ENCODE data around the gene SLX9. TPM values are rescaled to one million over a fixed set of nuclear protein-coding genes. Genes with fewer than 3 reads are reported as not detected.
A peak's percentile ranks its signal among the peaks of the same experiment; 100 is the strongest.

Gene SLX9
- total and polyA plus RNA-seq, 12 donors = 11.1 to 45.3 (median 23.7) TPM

DNA sequence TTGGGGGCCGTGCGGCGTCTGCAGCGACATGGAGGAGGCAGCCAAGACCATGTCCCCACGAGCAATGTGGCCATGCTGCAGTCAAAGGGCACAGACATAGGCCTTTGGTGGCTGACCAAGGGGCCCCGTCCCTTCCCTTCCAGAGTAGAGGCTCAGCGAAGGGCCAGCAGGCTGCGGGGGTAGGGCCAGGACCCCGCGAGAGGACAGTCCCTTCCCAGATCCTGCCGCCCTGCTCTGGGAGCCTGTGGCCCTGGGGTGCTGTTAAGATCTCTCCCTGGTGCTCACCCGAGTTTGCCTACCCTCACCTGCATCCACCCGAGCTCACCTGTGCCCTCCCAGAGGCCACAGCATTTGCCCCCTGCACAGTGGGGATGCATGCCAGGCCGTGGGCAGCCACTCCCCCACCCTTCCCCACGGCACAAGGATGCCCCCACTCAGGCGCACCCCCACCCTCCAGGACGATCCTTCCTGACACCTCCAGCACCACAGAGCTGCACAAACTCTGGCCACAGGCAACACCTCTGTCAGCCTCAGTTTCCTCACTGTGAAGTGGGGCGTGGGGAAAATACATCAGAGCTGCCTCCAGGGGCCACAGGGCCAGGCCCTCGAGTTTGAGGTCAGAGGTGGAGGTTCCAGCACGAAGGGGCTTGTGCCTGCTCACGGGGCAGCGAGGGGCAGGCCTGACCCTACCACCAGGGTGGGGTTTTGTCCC is 34.7 kb upstream of the SLX9 start:
- Histone ChIP-seq H3K4me3 (no peak overlapping the region), H3K9me3 (replicated peaks in 1 of 3) (no peaks in the 10 kb centered on the region), H3K4me1 (replicated peaks in 1 of 2) (no peaks in the 10 kb centered on the region), H3K27ac (no peak overlapping the region), H3K36me3 (replicated peaks in 1 of 2) (peaks cover 0 to 8% of the 10 kb centered on the region in 2 donors), H3K27me3 (no peaks in the 10 kb centered on the region)
- intact Hi-C loops (cut with DNase I) = no loop called here
- 66 to 89% (median 81%) methylated on average over 9 to 22 of the region's 22 CpGs for WGBS, 4 donors
- no peak for DNase-seq
- TF ChIP-seq, protein P1, sequence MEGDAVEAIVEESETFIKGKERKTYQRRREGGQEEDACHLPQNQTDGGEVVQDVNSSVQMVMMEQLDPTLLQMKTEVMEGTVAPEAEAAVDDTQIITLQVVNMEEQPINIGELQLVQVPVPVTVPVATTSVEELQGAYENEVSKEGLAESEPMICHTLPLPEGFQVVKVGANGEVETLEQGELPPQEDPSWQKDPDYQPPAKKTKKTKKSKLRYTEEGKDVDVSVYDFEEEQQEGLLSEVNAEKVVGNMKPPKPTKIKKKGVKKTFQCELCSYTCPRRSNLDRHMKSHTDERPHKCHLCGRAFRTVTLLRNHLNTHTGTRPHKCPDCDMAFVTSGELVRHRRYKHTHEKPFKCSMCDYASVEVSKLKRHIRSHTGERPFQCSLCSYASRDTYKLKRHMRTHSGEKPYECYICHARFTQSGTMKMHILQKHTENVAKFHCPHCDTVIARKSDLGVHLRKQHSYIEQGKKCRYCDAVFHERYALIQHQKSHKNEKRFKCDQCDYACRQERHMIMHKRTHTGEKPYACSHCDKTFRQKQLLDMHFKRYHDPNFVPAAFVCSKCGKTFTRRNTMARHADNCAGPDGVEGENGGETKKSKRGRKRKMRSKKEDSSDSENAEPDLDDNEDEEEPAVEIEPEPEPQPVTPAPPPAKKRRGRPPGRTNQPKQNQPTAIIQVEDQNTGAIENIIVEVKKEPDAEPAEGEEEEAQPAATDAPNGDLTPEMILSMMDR (IDR thresholded peaks at IDR 0.05) = no peak
- no peak for TF ChIP-seq POLR2A (IDR thresholded peaks at IDR 0.05)

DNA sequence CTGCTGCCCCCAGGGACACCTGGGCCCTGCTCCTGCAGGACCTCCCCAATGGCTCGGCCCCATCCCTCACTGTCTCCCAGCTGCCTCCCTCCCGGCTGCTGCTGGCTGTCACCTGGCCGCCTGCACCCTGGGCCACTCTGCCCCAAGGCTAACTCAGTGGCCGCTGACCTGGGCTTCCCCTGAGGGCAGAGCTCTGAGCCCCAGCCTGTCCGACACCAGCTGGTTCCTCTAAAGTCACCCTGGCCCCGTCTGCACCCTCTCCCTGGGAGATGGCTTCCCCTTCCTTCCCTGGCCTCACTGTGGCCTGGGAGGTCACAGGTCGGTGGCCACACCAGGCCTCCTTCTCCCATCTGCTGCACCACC is 34.1 kb upstream of the SLX9 start:
- WGBS, 4 donors = 63 to 82% (median 72%) methylated on average over 3 to 7 of the region's 7 CpGs
- H3K36me3 ChIP-seq (replicated peaks in 1 of 2) = peaks cover 0 to 8% of the 10 kb centered on the region in 2 donors
- H3K9me3 ChIP-seq (replicated peaks in 1 of 3) = no peaks in the 10 kb centered on the region
- H3K4me3 ChIP-seq = no peak overlapping the region
- DNase-seq = peak in 1 of 7 donors; percentile 24
- H3K27ac ChIP-seq = no peak overlapping the region
- intact Hi-C loops (cut with DNase I) = no loop called here
- TF ChIP-seq, protein P1 (IDR thresholded peaks at IDR 0.05) = no peak
- TF ChIP-seq POLR2A (IDR thresholded peaks at IDR 0.05) = no peak
- no peaks in the 10 kb centered on the region for H3K27me3 ChIP-seq
- peaks cover 0 to 4% of the 10 kb centered on the region in 2 donors for H3K4me1 ChIP-seq (replicated peaks in 1 of 2)

DNA sequence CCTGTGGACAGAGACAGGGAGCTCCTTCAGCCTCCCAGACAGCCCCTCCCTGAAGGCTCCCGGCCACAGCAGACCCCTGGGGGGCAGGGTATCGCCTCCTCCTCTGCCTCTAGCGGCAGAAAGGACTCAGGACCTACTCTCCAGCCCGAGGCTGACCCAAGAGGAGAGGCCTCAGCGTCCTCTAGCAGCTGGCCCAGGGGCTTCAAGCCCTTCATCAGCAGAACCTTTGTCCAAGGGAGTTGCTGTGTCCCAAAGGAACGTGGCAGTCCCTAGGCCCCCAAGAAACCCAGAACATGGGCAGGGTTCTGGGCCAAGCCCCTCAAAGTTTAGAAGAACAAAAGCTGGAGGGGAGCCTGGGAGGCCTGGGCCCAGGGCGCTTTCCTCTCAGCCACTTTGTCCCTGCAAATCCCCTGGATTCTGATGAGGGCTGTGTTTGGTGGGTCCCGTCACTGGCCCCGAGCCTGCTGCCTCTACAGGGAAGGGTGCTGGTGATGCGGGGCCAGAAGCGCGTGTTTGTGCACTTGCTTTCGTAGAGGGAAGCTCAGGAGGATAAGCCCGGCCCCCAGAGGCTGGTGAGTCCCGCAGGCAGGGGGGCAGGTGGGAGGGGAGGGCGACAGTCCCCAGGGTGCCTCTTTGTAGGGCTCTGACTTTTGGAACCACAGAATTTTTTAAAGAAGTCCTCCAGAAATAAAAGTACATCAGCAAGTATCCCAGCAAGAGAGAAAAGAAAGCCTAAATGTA is 32.4 kb upstream of the SLX9 start:
- H3K27ac ChIP-seq = peak overlapping the region in 1 of 5 donors; percentile 41
- DNase-seq = no peak
- no peaks in the 10 kb centered on the region for H3K9me3 ChIP-seq (replicated peaks in 1 of 3)
- TF ChIP-seq, protein P1 (IDR thresholded peaks at IDR 0.05) = no peak
- no peak for TF ChIP-seq POLR2A (IDR thresholded peaks at IDR 0.05)
- no peak overlapping the region for H3K4me3 ChIP-seq
- intact Hi-C loops (cut with DNase I) = no loop called here
- WGBS, 4 donors = 53 to 70% (median 67%) methylated on average over 10 to 16 of the region's 16 CpGs
- no peaks in the 10 kb centered on the region for H3K36me3 ChIP-seq (replicated peaks in 1 of 2)
- no peaks in the 10 kb centered on the region for H3K27me3 ChIP-seq
- H3K4me1 ChIP-seq (replicated peaks in 1 of 2) = peaks cover 7 to 19% of the 10 kb centered on the region in 2 donors

DNA sequence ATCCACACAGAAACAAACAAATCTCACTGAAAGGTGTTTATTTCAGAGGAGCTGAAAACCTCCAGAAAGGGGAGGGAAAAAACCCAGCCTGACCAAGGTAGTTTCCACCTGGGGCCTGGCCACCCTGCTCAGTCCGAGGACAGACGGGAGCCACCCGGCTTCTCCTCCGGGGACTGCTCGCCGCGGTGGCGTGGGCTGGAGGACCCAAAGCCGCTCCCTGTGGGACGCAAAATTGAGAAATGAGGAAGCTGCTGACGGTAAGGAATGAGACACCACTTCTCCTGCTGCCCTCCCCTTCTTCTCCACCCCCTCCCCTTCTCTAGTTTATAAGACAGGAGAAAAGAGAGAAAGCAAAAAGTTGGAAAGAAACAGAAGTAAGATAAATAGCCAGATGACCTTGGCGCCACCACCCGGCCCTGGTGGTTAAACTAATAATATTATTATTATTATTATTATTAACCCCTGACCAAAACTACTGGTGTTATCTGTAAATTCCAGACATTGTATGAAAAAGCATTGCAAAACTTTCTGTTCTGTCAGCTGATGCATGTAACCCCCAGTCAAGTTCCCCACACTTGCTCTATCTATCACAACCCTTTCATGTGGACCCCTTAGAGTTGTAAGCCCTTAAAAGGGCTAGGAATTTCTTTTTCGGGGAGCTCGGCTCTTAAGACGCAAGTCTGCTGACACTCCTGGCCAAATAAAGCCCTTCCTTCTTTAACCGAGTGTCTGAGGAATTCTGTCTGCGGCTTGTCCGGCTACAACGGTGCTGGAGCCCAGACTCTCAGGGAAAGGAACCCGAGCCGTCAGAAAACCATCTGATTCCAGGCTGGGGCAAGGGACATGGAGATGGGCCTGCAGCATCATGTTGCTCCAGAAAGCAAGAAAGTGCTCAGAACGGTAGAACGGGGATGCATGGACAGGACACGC is 31.6 kb upstream of the SLX9 start:
- no peaks in the 10 kb centered on the region for H3K36me3 ChIP-seq (replicated peaks in 1 of 2)
- H3K27me3 ChIP-seq = no peaks in the 10 kb centered on the region
- peak in 5 of 7 donors; percentile 35 to 69 (median 58) for DNase-seq
- TF ChIP-seq, protein P1 (IDR thresholded peaks at IDR 0.05) = no peak
- TF ChIP-seq POLR2A (IDR thresholded peaks at IDR 0.05) = no peak
- intact Hi-C loops (cut with DNase I) = no loop called here
- H3K9me3 ChIP-seq (replicated peaks in 1 of 3) = no peaks in the 10 kb centered on the region
- peaks cover 7 to 19% of the 10 kb centered on the region in 2 donors for H3K4me1 ChIP-seq (replicated peaks in 1 of 2)
- H3K27ac ChIP-seq = peak overlapping the region in 1 of 5 donors; percentile 41
- WGBS, 4 donors = 40 to 53% (median 52%) methylated on average over 18 to 25 of the region's 25 CpGs
- peak overlapping the region in 1 of 4 donors; percentile 13 for H3K4me3 ChIP-seq
